SK-N-MC (cell line): Measurements from ENCODE around the gene IRX5.

Experiments used
- EZH2 ChIP-seq: fragments of 200-600 bp; sonication (generic); IDR thresholded peaks from one replicate; pipeline ENCODE4 v1.6.1; 2017; ENCODE audit warnings: antibody characterized with exemption
- FOXP2 ChIP-seq: optimal IDR thresholded peaks from 2 replicates; pipeline ENCODE3; 2011; ENCODE audit warnings: mild to moderate bottlenecking, moderate library complexity; ENCODE audit not compliant: insufficient read depth; ENCODE audit errors: extremely low read length, control extremely low read depth
- POLR2AphosphoS5 ChIP-seq: IDR thresholded peaks from 2 replicates; pipeline ENCODE4 v1.6.1; 2012; ENCODE audit warnings: mild to moderate bottlenecking, low read depth, low read length, borderline replicate concordance

DNA sequence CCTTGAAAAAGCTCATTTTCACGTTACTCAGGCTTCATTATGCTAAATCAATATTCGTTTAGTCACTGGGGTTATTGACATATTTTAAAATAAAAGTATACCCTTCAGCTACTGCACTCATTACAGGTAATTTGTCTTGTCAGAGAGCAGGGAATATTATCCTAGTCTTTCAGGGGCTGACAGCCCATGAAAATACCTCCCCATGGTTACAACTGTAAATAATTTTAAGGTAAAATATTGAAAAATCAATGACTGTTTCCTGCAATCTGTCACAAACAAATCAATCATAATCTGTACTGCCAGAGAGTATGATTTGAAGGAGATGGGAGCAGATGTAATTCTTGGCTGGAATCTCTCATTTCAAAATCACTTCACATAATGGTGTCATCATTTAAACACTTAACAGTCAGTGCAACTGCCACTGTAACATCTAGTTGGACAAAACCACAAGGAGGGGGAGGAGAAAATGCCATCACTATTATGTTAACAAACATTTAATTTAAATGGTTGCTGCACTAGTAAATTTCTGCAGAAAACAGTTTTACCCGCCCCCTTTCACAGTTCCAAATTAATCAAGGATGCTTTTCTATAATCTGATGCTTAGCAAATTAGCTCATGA is 9.3 kb upstream of the IRX5 start:
- TF ChIP-seq POLR2AphosphoS5 (no peak), EZH2 (no peak), FOXP2 (no peak)
